ENCODE data around the gene UBE2E1.

- no peak for TF ChIP-seq CTCF (IDR thresholded peaks at IDR 0.05; ENCODE audit: low read depth, low read length, missing input control)
- no peak for TF ChIP-seq EGR1 (IDR thresholded peaks at IDR 0.05; ENCODE audit: low read depth in 2 of 2)
- TF ChIP-seq SP1 (IDR thresholded peaks at IDR 0.05) = no peak
- no peak for TF ChIP-seq ZBTB33 (IDR thresholded peaks at IDR 0.05)
- TF ChIP-seq TAF1 (conservative IDR thresholded peaks at IDR 0.05) = no peak
- TF ChIP-seq GABPA (IDR thresholded peaks at IDR 0.05 in 1 of 2, conservative IDR thresholded peaks at IDR 0.05 in 1 of 2) = no peak
- TF ChIP-seq RXRA (IDR thresholded peaks at IDR 0.05) = no peak
- no peak for TF ChIP-seq RAD21 (IDR thresholded peaks at IDR 0.05)
- no peak for TF ChIP-seq HNF4A (conservative IDR thresholded peaks at IDR 0.05)
- TF ChIP-seq REST (IDR thresholded peaks at IDR 0.05) = no peak
These were observed 66.6 kb downstream of the UBE2E1 start for GRCh38 chr3:23872330-23872729.

All from liver (tissue), 3 donors.